Duodenal mucosa (tissue), 2 donors: ENCODE results near the gene HOXC6.
A peak's percentile ranks its signal among the peaks of the same experiment; 100 is the strongest.

Experiments
- H3K27ac ChIP-seq: one replicate; pipeline ENCODE4 v1.7.0; 2013; ENCODE audit warnings: low read depth, low read length
- H3K27me3 ChIP-seq, 2 donors: one replicate each; pipeline ENCODE4 v1.7.0; 2013; ENCODE audit warnings: low read length in 2 of 2, control low read depth in 1 of 2; ENCODE audit not compliant: insufficient read depth in 2 of 2, control insufficient read depth in 1 of 2
- H3K36me3 ChIP-seq, 2 donors: one replicate each; pipeline ENCODE4 v1.7.0; 2013; ENCODE audit warnings: low read length in 2 of 2, control low read depth in 1 of 2; ENCODE audit not compliant: insufficient read depth in 2 of 2, control insufficient read depth in 1 of 2
- H3K4me1 ChIP-seq, 2 donors: one replicate each; pipeline ENCODE4 v1.7.0; 2013; ENCODE audit warnings: low read length in 2 of 2, control low read depth in 1 of 2; ENCODE audit not compliant: insufficient read depth in 2 of 2, control insufficient read depth in 1 of 2
- H3K4me3 ChIP-seq, 2 donors: one replicate each; pipeline ENCODE4 v1.7.0; 2013; ENCODE audit warnings: low read length in 2 of 2, low read depth in 1 of 2
- H3K9ac ChIP-seq, 2 donors: one replicate each; pipeline ENCODE4 v1.7.0; 2013; ENCODE audit warnings: low read length in 2 of 2, low read depth in 1 of 2
- H3K9me3 ChIP-seq, 2 donors: one replicate each; pipeline ENCODE4 v1.7.0; 2013; ENCODE audit warnings: low read length in 2 of 2, control low read depth in 1 of 2; ENCODE audit not compliant: control insufficient read depth in 1 of 2

Gene HOXC6

GRCh38 chr12:54032086-54032619, 3.9 kb downstream of the HOXC6 start:
- no peak overlapping the region for H3K27ac ChIP-seq
- peaks cover 7 to 16% of the 10 kb centered on the region in 2 donors for H3K4me1 ChIP-seq
- H3K4me3 ChIP-seq = no peak overlapping the region
- H3K9ac ChIP-seq = no peak overlapping the region
- H3K36me3 ChIP-seq = no peaks in the 10 kb centered on the region
- H3K27me3 ChIP-seq = peaks cover 70 to 91% of the 10 kb centered on the region in 2 donors
- H3K9me3 ChIP-seq = no peaks in the 10 kb centered on the region

DNA sequence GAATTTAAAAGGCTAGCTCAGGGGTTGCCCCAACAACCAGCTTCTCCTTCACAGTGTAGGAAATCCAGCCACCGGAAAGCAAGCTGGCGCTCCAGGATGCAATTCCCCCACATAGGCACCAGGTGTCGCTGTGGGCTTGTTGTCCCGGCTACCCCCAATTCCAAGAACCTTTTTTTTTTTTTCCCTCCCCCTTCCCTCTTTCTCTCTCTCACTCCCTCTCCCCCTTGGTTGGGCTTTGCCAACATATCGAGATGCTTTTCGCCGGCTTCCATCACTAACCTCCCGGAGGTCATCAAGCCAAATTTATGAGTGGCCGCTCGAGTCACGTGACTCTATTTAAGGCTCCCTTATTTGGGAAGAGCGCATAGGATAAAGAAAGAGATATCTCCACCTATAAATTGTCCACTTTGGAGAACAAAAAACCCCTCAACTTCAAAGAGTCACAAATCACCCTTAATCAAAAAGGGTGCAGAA, 4.4 kb downstream of the HOXC6 start, which contains the start of gene HOXC5:
TSS of gene HOXC5 (plus strand) at position 424 of the 474 bp plus-strand sequence. CDS start 73 bp downstream, outside the sequence.
- H3K27ac ChIP-seq = no peak within 1 kb of the TSS
- peak within 1 kb of the TSS; percentile 42 to 60 for H3K4me3 ChIP-seq
- H3K9me3 ChIP-seq = no peaks in the 10 kb centered on the region
- H3K4me1 ChIP-seq = peaks cover 7 to 16% of the 10 kb centered on the region in 2 donors
- peaks cover 69 to 90% of the 10 kb centered on the region in 2 donors for H3K27me3 ChIP-seq
- no peaks in the 10 kb centered on the region for H3K36me3 ChIP-seq
- H3K9ac ChIP-seq = peak within 1 kb of the TSS in 1 of 2 donors; percentile 38

- Histone ChIP-seq H3K4me3 (peak overlapping the region; percentile 42 to 60), H3K9ac (peak overlapping the region in 1 of 2 donors; percentile 38), H3K36me3 (no peaks in the 10 kb centered on the region), H3K4me1 (peaks cover 6 to 14% of the 10 kb centered on the region in 2 donors), H3K9me3 (no peaks in the 10 kb centered on the region), H3K27me3 (peaks cover 70 to 91% of the 10 kb centered on the region in 2 donors), H3K27ac (no peak overlapping the region)
These were observed 5.1 kb downstream of the HOXC6 start for GRCh38 chr12:54033106-54033979.

DNA sequence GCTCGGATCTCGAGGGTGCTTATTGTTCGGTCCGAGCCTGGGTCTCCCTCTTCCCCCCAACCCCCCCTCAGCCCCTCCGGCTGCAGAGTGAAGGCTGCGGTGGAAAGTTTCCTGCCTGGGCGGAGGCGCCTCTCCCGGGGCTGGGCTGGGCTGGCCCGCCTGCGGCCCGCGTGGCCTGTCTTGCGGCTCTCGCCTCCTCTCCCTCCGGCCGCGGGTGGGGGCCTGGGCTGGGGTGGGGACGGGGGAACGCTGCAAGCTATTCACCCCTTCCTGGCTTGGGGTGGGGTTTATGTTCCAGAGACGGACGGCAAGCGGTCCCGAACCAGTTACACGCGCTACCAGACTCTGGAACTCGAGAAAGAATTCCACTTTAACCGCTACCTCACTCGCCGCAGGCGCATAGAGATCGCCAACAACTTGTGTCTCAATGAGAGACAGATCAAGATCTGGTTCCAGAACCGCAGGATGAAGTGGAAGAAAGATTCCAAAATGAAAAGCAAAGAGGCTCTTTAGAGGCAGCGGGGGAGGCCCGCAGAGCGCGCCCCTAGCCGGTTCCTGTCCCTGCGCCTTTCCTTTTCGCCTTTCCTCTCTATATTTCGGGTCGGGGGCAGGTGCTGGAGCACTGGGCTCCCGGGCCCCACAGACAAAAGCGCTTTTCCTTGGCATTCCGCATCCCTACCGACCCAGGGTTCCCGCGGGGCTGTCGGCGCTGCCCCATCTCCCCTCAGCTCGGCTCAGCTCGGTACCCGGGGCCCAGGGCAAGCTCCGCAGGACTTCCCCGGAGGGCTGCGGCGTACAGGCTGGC, 5.9 kb downstream of the HOXC6 start:
- peaks cover 76 to 92% of the 10 kb centered on the region in 2 donors for H3K27me3 ChIP-seq
- H3K27ac ChIP-seq = no peak overlapping the region
- no peaks in the 10 kb centered on the region for H3K36me3 ChIP-seq
- H3K9me3 ChIP-seq = no peaks in the 10 kb centered on the region
- peaks cover 0 to 7% of the 10 kb centered on the region in 2 donors for H3K4me1 ChIP-seq
- no peak overlapping the region for H3K4me3 ChIP-seq
- no peak overlapping the region for H3K9ac ChIP-seq

DNA sequence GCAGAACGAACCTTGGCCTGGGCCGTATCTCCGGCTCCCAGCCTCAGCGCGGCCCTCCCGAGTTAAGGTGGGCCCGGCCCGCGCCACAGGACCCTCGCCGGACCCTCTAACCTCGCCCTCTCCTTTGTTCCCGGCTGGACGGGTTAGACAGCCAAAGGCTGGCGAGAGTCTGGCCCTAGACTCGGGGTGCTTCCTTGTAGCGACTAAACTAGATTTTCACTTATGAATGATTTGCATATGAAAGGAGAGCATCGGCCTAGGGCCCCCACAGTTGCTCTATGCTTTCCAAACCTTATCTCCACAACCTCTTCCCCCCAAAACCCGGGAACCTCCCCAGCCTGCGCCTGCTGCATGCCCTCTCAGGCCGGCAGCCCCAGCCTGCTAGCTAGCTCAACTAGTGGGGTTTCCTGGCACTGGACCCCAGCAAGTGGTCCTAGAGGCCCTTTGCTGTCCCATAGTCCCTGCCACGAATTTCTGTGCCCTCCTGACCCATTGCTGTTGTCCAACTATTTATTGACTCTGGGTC, 6.6 kb downstream of the HOXC6 start:
- Histone ChIP-seq H3K36me3 (no peaks in the 10 kb centered on the region), H3K27me3 (peaks cover 78 to 93% of the 10 kb centered on the region in 2 donors), H3K9ac (no peak overlapping the region), H3K4me3 (no peak overlapping the region), H3K27ac (no peak overlapping the region), H3K4me1 (peaks cover 0 to 7% of the 10 kb centered on the region in 2 donors), H3K9me3 (no peaks in the 10 kb centered on the region)

DNA sequence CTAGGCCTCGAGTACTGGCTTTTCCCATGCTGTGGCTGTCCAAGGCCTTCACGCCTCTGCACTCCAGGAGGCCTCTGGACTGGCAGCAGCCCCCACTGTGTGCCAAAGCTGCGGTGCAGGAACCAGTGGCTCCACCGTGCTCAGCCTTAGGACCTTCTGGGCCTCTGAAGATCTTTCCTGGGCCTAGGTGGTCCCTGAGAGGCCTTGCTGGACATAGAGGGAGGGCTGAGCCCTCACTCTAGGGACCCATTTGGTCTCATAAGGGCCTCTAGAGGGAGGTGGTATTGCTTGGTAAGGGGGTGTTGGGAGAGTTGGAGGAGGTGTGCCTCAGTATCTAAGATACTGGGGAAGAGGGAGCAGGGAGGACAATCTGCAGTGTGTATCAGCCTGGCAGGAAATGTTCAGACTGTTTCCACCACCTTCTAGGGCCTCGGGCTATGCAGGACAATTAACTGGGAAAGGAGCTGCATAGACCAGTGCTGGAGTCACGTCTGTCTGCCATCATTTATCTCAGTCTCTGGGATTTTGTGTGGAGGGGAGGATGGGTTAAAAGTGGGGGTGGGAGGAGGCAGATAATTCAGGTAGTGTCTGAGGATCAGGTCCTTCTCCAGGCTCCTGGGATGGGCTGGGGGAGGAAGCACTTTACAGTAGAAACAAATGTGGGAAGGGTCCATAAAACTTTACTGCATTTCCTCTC, 7.5 kb downstream of the HOXC6 start:
- Histone ChIP-seq H3K4me3 (no peak overlapping the region), H3K36me3 (no peaks in the 10 kb centered on the region), H3K27me3 (peaks cover 83 to 95% of the 10 kb centered on the region in 2 donors), H3K27ac (no peak overlapping the region), H3K4me1 (peaks cover 0 to 7% of the 10 kb centered on the region in 2 donors), H3K9ac (no peak overlapping the region), H3K9me3 (no peaks in the 10 kb centered on the region)

GRCh38 chr12:54036620-54037359, 8.6 kb downstream of the HOXC6 start:
- Histone ChIP-seq H3K27ac (no peak overlapping the region), H3K9me3 (no peaks in the 10 kb centered on the region), H3K36me3 (no peaks in the 10 kb centered on the region), H3K4me3 (no peak overlapping the region), H3K27me3 (peaks cover 77 to 92% of the 10 kb centered on the region in 2 donors), H3K4me1 (peaks cover 0 to 7% of the 10 kb centered on the region in 2 donors), H3K9ac (no peak overlapping the region)

DNA sequence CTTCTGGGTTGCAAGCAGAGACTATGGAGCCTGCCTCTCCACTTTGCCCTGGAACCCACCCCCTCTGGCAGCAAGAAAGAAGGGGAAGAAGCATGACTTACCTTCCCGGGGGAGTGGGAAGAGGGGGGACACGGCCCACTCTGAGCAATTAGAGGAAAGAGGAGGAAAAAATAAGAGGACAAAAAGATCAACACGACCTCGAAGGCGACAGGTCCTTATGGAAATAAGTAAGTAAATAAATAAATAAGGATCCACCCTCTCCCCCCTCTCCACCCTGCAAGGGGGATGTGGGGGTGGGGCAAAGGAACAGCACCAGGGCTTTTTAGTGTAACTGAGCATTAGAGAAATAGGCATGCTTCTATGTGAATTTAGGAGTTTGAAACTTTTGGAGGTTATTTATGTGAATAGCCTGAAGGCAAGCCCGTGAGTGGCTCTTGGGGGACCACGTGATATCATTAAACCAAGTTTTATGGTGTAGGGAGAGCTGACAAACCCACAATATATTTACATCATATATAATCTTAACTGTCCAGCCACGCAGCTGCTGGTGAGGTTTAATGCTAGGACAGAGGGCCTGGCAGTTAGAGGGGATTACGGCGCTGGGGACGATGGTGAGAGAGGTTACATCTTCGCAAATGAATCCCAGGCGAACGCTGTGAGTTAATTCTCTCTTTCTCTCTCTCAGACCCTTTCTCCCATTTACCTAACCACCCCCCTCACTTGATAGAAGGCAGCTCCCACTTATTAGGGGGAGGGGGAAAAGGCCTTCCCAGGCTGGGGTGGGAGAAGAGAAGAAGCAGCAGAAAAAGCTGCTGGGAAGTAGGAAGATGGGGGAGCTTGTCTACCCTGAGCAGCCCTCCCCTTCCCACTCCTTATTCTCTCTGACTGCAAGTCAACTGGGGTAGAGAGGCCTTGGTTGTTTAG, 9.4 kb downstream of the HOXC6 start:
- no peaks in the 10 kb centered on the region for H3K36me3 ChIP-seq

More for the DNA sequence above, 9.4 kb downstream of the HOXC6 start:
- no peak overlapping the region for H3K4me3 ChIP-seq
- H3K27me3 ChIP-seq = peaks cover 77 to 90% of the 10 kb centered on the region in 2 donors
- H3K27ac ChIP-seq = no peak overlapping the region
- peaks cover 0 to 7% of the 10 kb centered on the region in 2 donors for H3K4me1 ChIP-seq
- H3K9ac ChIP-seq = no peak overlapping the region
- H3K9me3 ChIP-seq = no peaks in the 10 kb centered on the region
